ENCODE data around the gene EXD3. TPM values are rescaled to one million over a fixed set of nuclear protein-coding genes. Genes with fewer than 3 reads are reported as not detected.

The EXD3 gene
- total RNA-seq, 1 donor from 2014 or later, result 8.7 TPM

- intact Hi-C loops (cut with micrococcal nuclease), result no loop called here
These were observed 103.0 kb downstream of the EXD3 start for GRCh38 chr9:137319739-137320551.

DNA sequence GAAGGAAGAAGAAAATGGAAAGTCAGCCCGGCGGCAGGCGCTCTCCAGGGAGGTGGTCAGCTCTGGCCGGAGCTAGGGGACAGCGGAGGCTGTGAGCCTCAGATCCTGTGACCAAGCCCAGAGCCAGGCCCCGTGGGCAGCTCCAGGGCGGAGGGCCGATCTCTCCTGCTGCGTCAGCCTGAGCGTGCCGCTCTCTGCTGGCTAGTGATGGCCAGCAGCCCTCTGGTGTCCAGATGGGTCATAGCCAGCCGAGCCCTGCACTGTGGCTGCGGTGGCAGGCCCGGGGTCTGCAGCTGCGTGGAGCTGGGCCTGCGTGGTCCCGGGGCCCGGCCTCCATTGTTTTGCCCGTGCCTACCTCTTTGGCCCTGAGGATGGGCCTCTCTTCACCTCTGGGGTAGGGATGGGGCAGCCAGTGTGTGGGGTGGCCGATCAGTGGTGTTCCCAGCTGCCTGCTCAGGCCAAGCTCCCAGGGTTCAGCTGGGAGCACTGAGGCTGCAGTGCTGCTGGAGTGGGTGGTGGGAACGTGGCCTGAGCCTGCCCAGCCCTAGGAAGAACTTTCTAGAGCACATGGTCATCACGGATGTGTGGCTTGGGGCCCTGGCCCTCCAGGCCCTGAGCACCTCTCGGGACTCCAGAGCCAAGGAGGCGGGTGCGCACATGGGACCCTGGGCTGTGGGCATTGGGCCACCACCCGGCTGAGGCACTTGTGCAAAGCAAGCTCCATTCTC lies 103.8 kb downstream of the EXD3 start:
- intact Hi-C loops (cut with micrococcal nuclease), result no loop called here

DNA sequence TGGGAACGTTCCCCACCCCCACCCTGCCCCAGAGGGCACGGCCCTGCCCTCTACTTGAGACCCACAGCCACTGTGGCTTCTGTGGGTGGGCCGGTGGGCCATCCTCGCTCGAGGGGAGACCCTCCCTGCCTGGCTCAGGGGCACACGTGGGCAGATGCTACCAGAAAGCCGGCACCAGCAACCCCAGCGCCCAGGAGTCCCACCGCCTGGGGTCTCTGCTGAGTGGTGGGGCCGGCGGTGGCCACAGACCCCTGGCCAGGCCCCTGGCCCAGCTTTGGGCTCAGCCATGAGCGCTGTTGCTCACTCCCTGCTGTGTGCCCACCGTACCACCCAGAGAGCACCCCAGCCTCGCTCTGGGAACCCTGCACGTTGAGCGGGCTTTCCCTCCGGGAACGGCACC lies 104.4 kb downstream of the EXD3 start:
- intact Hi-C loops (cut with micrococcal nuclease), result no loop called here

- intact Hi-C loops (cut with micrococcal nuclease), result no loop called here
These were observed 105.0 kb downstream of the EXD3 start for GRCh38 chr9:137317718-137318511.

DNA sequence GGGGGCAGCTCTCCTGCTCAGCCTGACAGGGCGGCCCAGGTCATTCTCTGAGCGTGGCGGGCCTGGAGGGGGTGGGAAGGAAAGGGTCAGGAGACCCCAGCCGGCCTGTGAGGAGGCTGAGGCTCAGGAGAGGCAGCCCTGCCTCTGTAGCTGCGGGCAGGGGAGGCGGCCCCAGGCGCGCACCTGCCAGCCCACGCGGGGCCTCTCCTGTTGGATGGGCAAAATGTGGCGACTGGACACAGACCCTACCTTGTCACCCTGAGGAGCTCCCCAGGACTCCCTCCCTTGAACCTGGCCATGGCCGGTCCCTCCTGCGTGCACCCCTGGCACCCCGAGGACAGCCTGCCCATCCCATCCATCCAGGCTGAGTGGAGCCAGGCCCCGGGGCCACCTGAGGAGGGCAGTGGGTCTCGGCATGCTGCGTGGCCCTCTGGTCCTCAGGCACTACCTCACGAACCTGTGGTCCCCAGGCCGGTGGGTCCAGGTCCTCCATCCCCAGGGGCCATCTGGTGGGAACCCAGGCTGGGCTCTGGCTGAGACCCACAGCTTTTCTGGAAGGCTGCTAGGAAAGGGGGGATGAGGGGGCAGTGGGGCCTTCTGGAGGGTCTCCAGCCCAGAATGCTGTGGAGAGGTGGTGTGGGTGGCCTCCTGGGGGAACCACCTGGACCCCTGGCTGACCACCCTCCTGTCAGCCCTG lies 105.8 kb downstream of the EXD3 start:
- intact Hi-C loops (cut with micrococcal nuclease), result no loop called here

DNA sequence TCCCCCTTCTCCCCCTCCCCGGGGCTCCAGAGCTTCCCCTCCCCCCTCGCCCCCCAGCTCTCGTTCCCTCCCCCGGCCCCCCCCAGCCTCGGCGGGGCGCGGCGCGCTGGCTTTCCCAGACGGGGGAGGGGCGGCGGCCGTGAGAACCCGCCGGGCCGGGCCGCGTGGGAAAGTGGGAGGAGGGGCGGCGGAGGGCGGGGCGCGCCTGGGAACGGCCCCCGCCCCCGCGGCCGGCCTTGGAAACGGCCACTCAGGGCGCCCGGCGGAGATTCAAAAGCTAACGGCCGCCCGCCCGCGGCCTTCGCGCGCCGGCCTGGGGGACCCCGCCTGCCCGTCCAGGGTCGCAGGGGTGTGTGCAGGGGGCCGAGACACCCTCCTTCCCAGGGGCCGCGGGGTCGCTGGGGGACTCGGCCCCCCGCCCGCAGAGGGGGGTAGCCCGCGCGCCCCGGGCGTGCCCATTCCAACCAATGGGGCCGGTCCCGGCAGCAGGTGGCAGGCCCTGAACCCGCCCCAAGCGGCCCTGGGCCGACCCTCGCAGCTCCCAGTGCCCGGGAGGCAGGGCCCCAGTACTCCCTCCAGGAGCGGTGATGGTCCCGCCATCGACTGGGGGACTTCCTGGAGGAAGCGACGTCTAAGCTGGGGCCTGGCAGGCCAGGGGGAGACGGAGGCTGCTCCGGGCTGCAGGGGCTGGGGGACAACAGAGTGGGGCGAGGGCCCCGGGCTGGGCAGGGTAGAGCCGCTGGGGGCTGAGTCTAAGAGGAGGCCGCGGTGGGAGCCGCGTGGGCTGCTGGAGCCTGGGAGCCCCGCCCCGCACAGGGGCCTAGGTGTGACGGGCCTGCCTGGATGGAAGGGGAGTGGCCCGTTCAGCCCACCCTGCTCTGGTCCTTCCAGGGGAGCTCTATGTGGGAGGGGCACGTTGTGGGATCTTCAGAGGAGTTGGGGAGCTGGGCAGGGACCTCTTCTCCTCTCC lies 106.7 kb downstream of the EXD3 start:
- intact Hi-C loops (cut with micrococcal nuclease), result no loop called here

GRCh38 chr9:137315581-137316011 lies 107.4 kb downstream of the EXD3 start:
- intact Hi-C loops (cut with micrococcal nuclease), result no loop called here

GRCh38 chr9:137314561-137315560 lies 108.1 kb downstream of the EXD3 start:
- intact Hi-C loops (cut with micrococcal nuclease), result no loop called here

GRCh38 chr9:137313956-137314560 lies 108.9 kb downstream of the EXD3 start:
- intact Hi-C loops (cut with micrococcal nuclease), result no loop called here

DNA sequence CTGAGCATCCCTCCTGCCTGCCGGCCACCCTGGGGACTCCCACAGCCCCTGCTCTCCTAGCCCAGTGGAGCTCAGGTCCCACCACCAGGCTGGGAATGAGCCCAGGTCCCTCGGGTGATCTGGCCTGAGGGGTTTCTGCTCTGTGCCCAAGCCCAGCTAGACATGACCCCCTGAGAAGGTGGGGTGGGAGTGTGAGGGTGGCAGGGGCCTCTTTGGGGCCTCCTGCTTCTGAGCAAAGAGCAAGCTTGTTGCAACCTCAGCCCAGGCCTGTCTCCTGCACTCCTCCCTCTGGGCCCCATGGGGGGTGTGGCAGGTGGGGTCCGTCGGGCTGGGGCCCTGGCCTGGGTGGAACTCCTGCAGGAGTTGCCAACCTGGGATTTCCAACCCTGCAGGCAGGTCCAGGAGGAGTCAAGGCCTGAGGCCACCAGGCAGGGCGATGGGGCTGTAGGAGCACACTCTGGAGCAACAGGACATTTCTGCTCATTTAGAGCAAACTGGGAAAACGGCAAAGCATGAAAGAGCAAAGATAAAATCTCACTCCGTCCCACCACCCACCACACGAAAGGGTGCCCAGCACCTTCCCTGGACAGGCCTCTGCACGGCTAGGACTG lies 109.5 kb downstream of the EXD3 start:
- intact Hi-C loops (cut with micrococcal nuclease), result no loop called here

- intact Hi-C loops (cut with micrococcal nuclease), result no loop called here
These were observed 110.1 kb downstream of the EXD3 start for GRCh38 chr9:137312852-137313325.

DNA sequence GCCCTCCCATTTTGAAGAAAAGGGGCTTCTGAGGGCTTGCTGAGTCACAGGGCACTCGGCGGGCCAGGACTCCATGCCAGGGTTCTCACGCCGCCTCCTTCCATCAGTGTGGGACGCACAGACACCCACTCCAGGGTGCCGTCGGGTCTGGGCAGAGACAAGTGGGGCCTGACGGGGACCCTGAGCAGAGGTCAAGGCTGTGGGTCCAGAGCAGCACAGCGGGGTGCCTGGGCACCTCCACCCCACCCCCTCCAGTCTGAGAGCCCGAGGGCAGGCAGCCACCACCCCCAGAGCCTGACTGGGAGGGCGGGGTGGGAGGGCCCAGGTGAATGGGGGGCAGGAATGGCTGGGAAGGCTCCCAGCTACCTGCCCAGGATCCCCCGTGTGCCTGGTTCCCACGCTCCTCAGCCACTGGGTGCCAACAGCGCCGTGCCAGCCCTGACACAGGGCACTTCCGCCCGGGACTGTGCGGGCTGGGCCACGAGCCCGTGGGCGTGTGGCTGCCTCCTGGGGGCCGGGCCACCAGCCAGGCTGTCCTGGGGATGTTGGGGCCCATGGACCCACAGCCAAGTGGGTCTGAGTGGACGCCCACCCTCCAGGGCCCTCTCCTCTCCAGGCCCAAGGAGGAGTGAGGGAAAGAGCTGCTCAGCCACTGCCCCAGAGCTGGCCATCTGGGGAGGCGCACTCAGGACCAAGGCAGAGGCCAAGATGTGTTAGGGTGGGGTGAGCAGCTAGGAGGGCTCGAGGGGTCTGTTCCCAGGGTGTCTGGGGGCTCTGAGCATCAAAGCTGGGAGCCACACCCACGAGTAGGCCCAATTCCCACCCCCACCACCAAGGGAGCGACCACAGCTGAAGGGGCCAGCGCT lies 110.7 kb downstream of the EXD3 start:
- intact Hi-C loops (cut with micrococcal nuclease), result loop anchor here (2.0 kb wide), 1 partner anchor 15 kb away; no protein-coding TSS in a partner anchor

DNA sequence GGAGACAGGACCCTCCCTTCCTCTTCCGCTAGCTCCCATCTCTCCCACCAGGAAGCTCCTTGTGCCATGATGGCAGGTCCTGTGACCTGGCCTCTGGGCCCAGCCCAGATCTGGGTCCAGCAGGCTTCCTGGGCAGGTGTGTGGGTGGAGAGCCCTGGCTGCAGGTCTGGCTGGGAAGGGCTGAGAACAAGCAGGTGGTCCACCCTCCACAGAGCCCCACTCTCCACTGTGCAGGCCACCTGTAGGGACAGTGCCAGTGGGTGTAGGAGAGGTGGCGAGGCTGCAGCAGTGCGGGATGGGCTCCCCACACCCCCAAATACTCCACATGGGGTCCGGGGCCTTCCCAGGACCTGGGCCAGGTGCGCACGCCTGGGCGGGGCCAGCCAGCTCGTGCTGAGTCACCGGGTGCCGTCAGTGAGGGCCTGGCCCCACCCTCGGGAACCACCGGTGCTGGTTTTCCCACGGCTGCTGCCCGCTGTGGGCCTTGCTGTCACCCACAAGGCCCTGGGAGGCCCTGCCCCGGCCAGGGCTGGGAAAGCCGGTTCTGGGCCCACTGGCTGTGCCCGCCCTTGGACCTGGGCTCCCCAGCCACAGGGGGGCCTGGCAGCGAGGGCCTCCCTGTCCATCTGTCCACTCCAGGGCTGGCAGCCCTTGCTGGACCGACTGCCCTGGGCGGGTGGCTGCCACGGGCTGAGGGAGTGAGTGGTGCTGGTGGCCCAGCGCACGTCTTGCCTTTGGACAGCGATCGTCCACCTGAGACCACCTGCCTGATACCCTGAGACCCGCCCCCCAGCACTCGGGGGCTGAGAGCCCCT lies 111.6 kb downstream of the EXD3 start:
- intact Hi-C loops (cut with micrococcal nuclease), result loop anchor here (2.0 kb wide), 1 partner anchor 15 kb away; no protein-coding TSS in a partner anchor

DNA sequence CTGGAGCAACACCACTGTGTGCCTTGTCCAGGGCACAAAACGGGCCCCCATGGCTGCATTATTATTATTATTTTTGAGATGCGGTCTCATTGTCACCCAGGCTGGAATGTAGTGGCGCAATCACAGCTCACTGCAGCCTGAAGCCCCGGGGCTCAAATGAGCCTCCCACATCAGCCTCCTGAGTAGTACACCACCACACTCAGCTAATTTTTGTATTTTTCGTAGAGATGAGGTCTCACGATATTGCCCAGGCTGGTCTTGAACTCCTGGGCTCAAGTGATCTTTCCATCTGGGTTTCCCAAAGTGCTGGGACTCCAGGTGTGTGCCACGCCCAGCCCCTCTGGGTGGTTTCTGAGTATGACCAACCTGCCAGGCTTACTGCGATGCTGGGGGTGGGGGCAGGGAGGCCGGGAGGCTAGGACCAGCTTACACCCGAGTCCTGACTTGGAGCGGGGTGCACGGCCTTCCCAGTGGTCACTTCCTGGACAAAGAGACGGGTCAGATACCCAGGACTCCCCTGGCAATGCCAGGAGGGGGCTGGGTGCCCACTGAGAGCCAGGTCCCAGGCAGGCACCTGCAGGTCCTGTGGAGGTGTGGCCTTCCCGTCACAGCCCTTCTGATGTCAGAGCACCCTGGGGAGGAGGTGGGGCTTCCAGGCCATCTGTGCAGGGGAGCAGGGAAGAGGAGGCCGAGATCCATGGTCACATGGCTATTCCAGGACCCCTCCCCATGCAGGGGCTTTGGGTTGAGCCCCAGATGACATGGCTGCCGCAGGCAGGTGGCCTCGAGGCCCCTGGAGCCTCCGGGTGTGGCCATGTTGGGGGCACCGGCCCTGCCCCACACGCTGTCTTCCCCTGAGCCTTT lies 112.5 kb downstream of the EXD3 start:
- intact Hi-C loops (cut with micrococcal nuclease), result loop anchor here (2.0 kb wide), 1 partner anchor 16 kb away; no protein-coding TSS in a partner anchor

All from T-helper 1 cell treated with Interleukin-12 subunit alpha and Interleukin-12 subunit beta and Interleukin-4 antibody, amounts not matched to agents 30 ng/mL and 1 ng/mL, for 36 hours (primary cell).